Smooth muscle cell (in vitro differentiated cells): Measurements from ENCODE around the gene SERPINB7. TPM values are rescaled to one million over a fixed set of nuclear protein-coding genes. Genes with fewer than 3 reads are reported as not detected.
A peak's percentile ranks its signal among the peaks of the same experiment; 100 is the strongest.

Source experiments
- DNase-seq: peaks from one replicate; lab custom pipeline; 2025; ENCODE audit not compliant: unreplicated experiment; lab: John Stamatoyannopoulos, UW
- H2AFZ ChIP-seq: fragments of 200-600 bp; sonication (generic); 2 replicates; pipeline ENCODE4 v1.6.0; 2016; ENCODE audit warnings: antibody characterized with exemption, low read depth, mild to moderate bottlenecking
- H3F3A ChIP-seq: fragments of 200-600 bp; sonication (generic); 2 replicates; pipeline ENCODE4 v1.6.0; 2017; ENCODE audit warnings: antibody characterized with exemption, low read depth
- H3K27ac ChIP-seq: fragments of 200-600 bp; sonication (generic); 2 replicates; pipeline ENCODE4 v1.5.1; 2016; ENCODE audit warnings: low read depth, mild to moderate bottlenecking
- H3K27me3 ChIP-seq: fragments of 200-600 bp; sonication (generic); 2 replicates; pipeline ENCODE4 v1.6.1; 2016; ENCODE audit warnings: low read depth, mild to moderate bottlenecking
- H3K36me3 ChIP-seq: fragments of 200-600 bp; sonication (generic); 2 replicates; pipeline ENCODE4 v1.5.1; 2016; ENCODE audit warnings: low read depth
- H3K4me1 ChIP-seq: fragments of 200-600 bp; sonication (generic); 2 replicates; pipeline ENCODE4 v1.5.1; 2016; ENCODE audit warnings: low read depth
- H3K4me2 ChIP-seq: fragments of 200-600 bp; sonication (generic); 2 replicates; pipeline ENCODE4 v1.6.0; 2016; ENCODE audit warnings: mild to moderate bottlenecking
- H3K4me3 ChIP-seq: fragments of 200-600 bp; sonication (generic); 2 replicates; pipeline ENCODE4 v1.5.1; 2016; ENCODE audit warnings: mild to moderate bottlenecking
- H3K79me2 ChIP-seq: fragments of 200-600 bp; sonication (generic); 2 replicates; pipeline ENCODE4 v1.6.0; 2016; ENCODE audit warnings: low read depth, mild to moderate bottlenecking
- H3K9ac ChIP-seq: fragments of 200-600 bp; sonication (generic); 2 replicates; pipeline ENCODE4 v1.6.0; 2016; ENCODE audit warnings: low read depth
- H3K9me3 ChIP-seq: fragments of 200-600 bp; sonication (generic); replicated peaks from 2 replicates; pipeline ENCODE4 v1.5.1; 2016; ENCODE audit warnings: low read depth
- H4K20me1 ChIP-seq: fragments of 200-600 bp; sonication (generic); 2 replicates; pipeline ENCODE4 v1.6.0; 2016; ENCODE audit warnings: low read depth
- CTCF ChIP-seq: fragments of 200-600 bp; sonication (generic); IDR thresholded peaks from 2 replicates; pipeline ENCODE4 v1.5.1; 2017; ENCODE audit warnings: borderline replicate concordance, mild to moderate bottlenecking, antibody characterized with exemption; ENCODE audit not compliant: insufficient read depth, poor library complexity, severe bottlenecking
- WGBS: methylation state at CpG from one replicate; pipeline ENCODE4 v1.1.7; 2016; ENCODE audit warnings: low lambda C conversion rate; 5-methylcytosine and 5-hydroxymethylcytosine counted together
- polyA plus RNA-seq: library from polyadenylated mRNA; unstranded; fragments of >200 nt; fragmentation: Nextera tagmentation; extraction: Ambion mirVana; gene quantifications from 2 replicates; pipeline ENCODE4 v1.2.1, GENCODE V29; 2016
- total RNA-seq: library from RNA; depleted of rRNA; stranded (reverse); fragments of >200 nt; gene quantifications from 2 replicates; pipeline ENCODE4 v1.2.3, GENCODE V29; 2014

Gene SERPINB7
- total and polyA plus RNA-seq, 2 experiments from 2014 or later, result 18.4 to 174 TPM

DNA sequence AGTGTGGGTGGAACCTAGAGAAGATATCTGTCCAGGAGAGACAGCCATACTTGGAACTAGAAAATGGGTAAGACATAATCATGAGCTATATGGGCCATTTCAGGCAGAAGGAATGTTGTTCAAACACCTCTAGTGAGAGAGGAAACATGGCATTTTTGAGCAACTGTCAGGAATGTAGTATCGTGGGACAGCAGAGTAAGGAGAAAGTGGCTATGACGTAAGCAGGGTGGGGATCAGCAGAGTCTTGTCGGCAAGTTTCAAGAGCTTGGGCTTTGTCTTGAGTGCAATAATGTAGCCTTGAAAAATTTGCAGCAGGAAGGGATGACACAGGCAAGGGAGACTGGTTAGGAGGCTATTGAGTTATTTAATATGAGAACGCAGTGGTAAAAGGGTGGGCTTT lies 20.4 kb downstream of the SERPINB7 start:
- Histone ChIP-seq H4K20me1 (no peaks in the 10 kb centered on the region), H2AFZ (no peak overlapping the region), H3K27me3 (no peaks in the 10 kb centered on the region), H3K79me2 (no peaks in the 10 kb centered on the region), H3K4me1 (no peaks in the 10 kb centered on the region), H3F3A (no peaks in the 10 kb centered on the region), H3K4me2 (no peak overlapping the region), H3K4me3 (no peak overlapping the region), H3K36me3 (no peaks in the 10 kb centered on the region), H3K9ac (no peak overlapping the region), H3K27ac (peak overlapping the region; percentile 8), H3K9me3 (no peaks in the 10 kb centered on the region)
- no peak for DNase-seq
- 63% methylated on average over 4 of the region's 4 CpGs for WGBS
- TF ChIP-seq CTCF, result no peak

GRCh38 chr18:63799189-63799588 lies 24.0 kb downstream of the SERPINB7 start:
- no peak for DNase-seq
- TF ChIP-seq CTCF, result no peak
- no peak overlapping the region for H2AFZ ChIP-seq
- H3K27me3 ChIP-seq, result no peaks in the 10 kb centered on the region
- H3K4me1 ChIP-seq, result no peaks in the 10 kb centered on the region
- H3K4me2 ChIP-seq, result no peak overlapping the region
- H3K9me3 ChIP-seq, result no peaks in the 10 kb centered on the region
- H4K20me1 ChIP-seq, result no peaks in the 10 kb centered on the region
- no peak overlapping the region for H3K9ac ChIP-seq
- no peak overlapping the region for H3K4me3 ChIP-seq
- no peaks in the 10 kb centered on the region for H3F3A ChIP-seq
- no peaks in the 10 kb centered on the region for H3K79me2 ChIP-seq
- no peaks in the 10 kb centered on the region for H3K36me3 ChIP-seq
- H3K27ac ChIP-seq, result no peak overlapping the region

GRCh38 chr18:63801343-63801742 lies 26.1 kb downstream of the SERPINB7 start:
- H3F3A ChIP-seq, result no peaks in the 10 kb centered on the region
- no peak overlapping the region for H3K9ac ChIP-seq
- no peak overlapping the region for H3K4me3 ChIP-seq
- H3K27ac ChIP-seq, result no peak overlapping the region
- no peak for TF ChIP-seq CTCF
- no peak overlapping the region for H2AFZ ChIP-seq
- 94% methylated on average over 4 of the region's 4 CpGs for WGBS
- no peaks in the 10 kb centered on the region for H3K27me3 ChIP-seq
- no peaks in the 10 kb centered on the region for H3K36me3 ChIP-seq
- H3K4me2 ChIP-seq, result no peak overlapping the region
- H3K79me2 ChIP-seq, result no peaks in the 10 kb centered on the region
- H3K4me1 ChIP-seq, result no peaks in the 10 kb centered on the region
- no peaks in the 10 kb centered on the region for H4K20me1 ChIP-seq
- no peak for DNase-seq
- no peaks in the 10 kb centered on the region for H3K9me3 ChIP-seq

DNA sequence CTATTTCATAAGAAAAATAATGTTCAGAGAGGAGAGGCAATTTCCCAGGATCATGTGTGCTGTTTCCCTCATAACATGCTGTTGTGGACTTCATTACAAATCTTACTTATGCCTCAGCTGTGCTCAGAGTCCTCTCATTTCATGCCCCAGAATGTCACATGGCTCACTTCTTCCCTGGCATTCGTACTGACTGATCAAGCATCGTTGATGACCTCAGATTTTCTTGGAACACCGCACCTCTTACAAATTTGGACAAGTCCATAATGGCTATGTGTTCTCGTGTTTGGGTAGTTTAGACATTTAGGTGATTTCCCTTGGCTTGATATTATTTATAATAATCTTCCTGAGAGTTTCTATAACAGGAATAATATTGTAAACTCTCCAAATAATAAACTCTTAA lies 32.9 kb downstream of the SERPINB7 start:
- WGBS, result 87% methylated on average over 4 of the region's 4 CpGs

More for the DNA sequence above, 32.9 kb downstream of the SERPINB7 start:
- no peak overlapping the region for H3K27ac ChIP-seq
- H3K27me3 ChIP-seq, result peaks cover 9% of the 10 kb centered on the region
- H3K9ac ChIP-seq, result no peak overlapping the region
- H4K20me1 ChIP-seq, result no peaks in the 10 kb centered on the region
- H3K4me2 ChIP-seq, result no peak overlapping the region
- no peaks in the 10 kb centered on the region for H3K9me3 ChIP-seq
- TF ChIP-seq CTCF, result no peak
- H3K4me3 ChIP-seq, result no peak overlapping the region
- H3K4me1 ChIP-seq, result no peaks in the 10 kb centered on the region
- DNase-seq, result no peak
- no peaks in the 10 kb centered on the region for H3K36me3 ChIP-seq
- H3F3A ChIP-seq, result no peaks in the 10 kb centered on the region
- no peaks in the 10 kb centered on the region for H3K79me2 ChIP-seq
- H2AFZ ChIP-seq, result no peak overlapping the region
